SKM-1 treated with dmso at 0.1 percent for 144 hours (cell line): ENCODE data around the gene STARD10.

Experiments used
- DNase-seq: peaks from one replicate; lab custom pipeline; 2025; ENCODE audit not compliant: unreplicated experiment; lab: John Stamatoyannopoulos, UW

STARD10 gene

DNA sequence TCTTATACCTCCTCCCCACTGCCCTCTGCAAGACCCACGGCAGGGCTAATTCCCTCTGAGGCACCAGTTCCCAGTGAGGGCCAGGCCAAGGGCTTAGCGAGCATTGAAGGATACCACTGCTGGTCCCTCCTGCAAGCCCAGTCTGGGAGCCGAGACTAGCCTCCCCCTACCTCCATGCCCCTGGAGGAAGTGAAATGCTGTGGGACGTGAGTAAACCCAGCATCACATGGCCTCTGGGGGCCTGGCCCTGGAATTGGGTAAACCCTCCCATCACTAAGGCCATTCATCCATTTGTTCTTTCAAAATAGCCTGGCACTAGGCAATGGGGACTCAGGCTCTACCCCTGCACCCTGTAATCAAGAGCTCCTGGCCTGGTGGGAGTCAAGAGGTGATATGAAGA lies 66.3 kb downstream of the STARD10 start:
- DNase-seq, result no peak

DNA sequence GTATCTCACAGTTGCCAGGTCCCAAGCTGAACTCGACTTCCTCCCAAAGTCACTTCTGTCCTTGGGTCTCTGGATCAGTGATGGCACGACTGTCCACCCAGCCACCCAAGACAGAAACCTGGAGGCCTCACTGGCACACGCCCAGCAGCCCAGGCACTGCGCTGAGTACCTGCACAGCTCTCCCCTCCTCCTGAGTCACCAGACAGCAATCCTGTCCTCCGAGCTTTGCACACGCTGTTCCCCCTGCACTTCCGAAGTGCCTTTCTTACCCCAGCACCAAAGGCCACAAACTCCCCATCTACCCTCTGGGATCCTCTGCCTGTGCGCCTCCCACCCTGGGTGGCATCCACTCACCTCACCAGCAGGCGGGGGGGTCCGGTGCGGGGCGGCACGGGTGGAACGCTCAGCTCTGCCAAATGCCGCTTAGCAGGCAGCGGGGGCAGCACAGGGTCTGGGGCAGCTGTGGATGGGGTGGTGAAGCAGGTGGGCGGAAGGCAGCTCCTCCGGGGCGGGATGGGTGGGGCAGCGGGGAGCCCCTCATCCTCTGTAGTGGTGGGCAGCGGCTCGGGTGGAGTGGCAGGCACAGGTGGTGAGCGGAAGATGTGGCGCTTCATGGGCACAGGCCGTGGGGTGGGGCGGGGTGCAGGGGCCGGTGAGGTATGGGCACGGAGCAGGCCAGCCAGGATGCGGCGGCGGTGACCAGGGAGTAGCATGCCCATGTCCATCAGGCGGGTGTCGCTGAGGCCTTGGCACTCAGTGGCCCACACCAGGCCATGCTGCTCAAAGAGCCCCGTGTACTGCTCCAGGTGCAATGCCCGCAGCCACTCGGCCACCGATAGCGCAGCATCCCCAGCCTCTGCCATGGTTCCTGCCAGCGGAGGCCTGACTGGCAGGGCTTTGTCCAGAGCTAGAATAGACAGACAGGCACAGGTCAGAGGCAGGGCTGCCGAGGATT lies 67.3 kb downstream of the STARD10 start:
- DNase-seq, result no peak

GRCh38 chr11:72725724-72726028 lies 68.2 kb downstream of the STARD10 start:
- DNase-seq, result no peak

DNA sequence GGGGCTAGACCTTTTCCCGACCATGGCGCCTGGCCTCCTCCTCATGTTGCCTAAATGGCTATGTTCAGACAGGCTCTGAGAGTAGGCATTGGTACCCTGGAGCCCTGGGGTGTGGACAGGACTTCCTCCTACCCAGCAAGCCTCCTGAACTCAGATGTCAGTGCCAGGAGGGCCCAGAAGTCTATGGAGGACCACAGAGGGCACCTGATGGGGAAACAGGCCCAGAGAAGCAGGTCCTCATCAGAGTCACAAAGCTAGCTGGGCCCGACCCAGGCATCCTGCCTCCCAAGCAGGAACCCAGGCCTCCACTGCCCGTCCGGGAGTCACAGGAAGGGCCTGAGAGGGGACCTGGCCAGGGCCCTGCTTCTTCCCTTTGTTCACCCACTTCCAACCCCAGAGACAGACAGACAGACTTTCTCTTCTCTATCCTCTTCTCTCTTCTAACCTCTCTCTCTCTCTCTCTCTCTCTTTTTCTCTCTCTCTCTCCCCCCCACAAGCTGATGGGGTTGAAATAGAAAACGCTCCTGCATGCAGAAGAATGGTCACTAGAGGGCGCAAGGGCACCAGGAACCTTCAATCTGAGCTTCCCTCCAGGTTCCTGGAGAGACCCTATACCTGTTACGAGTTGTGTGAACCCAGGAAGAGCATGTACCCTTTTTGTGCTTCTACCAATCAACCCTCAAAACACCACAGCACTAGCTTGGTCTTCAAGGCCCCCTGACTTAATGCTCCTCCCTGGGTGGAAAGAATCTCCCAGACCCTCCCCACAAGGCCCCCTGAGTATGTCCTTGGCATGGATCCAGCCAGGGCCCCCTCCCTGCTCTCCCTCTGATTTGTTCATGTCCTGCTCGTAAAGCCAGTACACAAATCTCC lies 68.8 kb downstream of the STARD10 start:
- DNase-seq, result peak; percentile 76

DNA sequence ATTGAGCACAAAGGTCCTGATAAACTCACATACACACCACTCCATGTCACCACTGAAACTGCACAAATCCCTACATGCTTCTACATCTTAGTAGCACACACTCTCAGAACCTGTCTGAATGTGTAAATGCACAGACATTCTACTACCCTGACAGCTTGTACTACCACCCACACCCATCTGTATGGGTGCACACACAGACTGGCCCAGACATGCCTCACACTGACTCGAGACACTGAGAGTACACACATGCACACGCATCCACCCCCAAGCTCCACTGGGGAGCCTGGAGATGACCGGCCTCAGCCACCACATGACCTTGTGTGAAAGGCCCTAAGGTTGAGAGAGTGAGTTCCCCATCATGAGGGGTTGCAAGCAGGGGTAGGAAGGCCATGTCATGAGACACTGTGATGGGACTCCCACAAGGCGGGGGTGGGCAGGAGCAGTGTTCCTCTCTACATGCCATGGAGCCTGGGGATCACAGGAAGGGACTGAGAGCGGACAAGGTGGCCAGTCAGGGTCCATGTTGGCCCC lies 69.8 kb downstream of the STARD10 start:
- no peak for DNase-seq

GRCh38 chr11:72723508-72723907 lies 70.3 kb downstream of the STARD10 start:
- DNase-seq, result no peak

GRCh38 chr11:72722050-72722748 lies 71.6 kb downstream of the STARD10 start:
- peak; percentile 96 for DNase-seq

GRCh38 chr11:72721689-72722049 lies 72.2 kb downstream of the STARD10 start:
- DNase-seq, result no peak

DNA sequence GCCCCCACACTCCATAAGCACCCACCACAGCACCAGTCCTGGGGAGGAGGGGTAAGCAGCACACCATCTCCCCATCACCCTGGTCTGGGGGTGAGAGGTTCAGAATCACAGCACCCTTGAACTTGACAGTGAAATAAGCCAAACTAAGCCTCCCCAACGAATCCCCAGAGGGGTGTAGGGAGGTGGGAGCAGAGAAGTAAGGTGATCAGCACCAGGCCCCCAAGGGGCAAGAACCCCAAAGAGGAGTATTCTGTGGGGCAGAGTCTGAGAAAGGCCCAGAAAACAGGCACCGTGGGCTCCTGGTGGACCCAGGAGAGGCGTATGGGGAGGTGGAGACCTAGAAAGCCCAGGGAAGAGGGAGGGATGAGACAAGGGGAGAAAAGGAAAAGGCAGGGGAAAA lies 72.6 kb downstream of the STARD10 start:
- DNase-seq, result no peak

DNA sequence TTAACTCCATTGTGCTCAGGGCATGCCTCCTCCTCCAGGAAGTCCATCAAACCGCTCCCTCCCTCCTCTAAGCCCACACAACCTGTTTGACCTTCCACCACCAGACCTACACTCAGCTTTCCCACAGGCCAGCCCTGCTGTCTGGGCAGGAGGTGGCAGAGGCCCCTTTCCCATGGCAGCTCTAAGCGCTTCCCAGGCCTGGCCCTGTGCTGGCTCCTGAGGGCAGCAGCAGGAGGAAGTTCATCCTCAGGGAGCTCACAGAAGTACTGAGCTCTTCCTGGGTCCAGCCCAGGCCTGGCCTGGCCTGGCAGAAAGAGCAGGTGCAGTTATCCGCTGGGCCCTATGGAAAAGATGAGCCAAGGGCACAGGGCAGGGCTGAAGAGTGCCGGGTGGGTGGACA lies 73.1 kb downstream of the STARD10 start:
- no peak for DNase-seq

DNA sequence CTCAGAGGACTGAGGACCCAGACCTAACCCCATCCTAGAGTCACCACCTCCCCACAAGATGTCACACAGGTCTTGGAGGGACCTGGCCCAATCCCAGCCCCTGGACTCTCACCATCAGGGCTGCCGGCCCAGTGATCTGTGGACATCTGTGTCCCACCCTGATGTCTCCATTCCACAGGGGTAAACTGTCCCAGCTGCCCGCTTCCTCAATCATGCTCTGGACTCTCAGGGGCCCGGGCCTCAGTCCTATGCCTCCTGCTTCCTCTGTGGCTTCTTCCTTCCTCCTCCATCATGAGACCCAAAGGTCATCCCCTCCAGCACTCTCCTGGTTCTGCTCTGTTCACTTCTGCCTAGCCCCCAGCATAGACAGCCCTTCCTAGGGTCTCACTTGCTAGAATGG lies 73.8 kb downstream of the STARD10 start:
- DNase-seq, result peak; percentile 59

GRCh38 chr11:72719551-72719950 lies 74.3 kb downstream of the STARD10 start:
- DNase-seq, result no peak

DNA sequence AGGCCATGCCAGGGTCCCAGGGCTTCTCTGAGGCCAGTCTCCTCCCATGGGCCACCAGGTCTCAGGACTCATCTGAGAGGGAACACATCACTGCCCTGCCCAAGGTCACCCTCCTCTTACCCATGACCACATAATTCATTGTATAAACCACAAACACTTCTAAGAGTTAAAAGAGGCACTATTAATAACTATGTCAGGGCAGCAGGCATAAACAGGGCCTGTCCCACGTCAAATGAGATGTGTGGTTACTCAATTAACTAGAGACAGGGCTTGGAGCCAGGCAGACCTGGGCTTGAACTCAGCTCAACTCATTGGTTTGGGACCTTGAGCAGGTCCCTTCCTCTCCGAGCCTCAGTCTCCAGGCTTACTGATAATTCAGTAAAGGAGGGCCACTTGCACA lies 74.7 kb downstream of the STARD10 start:
- no peak for DNase-seq

- no peak for DNase-seq
These were observed 75.7 kb downstream of the STARD10 start for GRCh38 chr11:72718101-72718501.

- DNase-seq, result no peak
These were observed 76.9 kb downstream of the STARD10 start for GRCh38 chr11:72716788-72717435.

DNA sequence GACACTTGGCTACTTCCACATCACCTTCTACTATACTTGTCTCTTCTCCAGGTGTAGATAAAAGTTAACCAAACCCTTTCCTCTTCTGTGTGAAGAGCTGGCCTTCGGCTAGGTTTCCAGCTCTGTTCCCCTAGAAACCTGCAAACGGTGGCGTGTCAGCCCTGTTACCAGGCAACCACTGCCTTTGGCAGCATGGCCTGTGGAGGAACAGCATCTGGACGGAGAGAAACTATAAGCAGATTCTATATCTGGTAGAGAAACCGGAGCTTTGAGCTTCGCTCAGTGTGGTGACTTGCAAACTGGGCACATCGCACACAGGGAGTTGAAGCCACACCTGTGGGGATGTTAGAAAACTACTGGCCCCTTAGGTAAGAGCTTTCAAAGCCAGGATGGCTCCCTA lies 77.6 kb downstream of the STARD10 start:
- DNase-seq, result no peak

DNA sequence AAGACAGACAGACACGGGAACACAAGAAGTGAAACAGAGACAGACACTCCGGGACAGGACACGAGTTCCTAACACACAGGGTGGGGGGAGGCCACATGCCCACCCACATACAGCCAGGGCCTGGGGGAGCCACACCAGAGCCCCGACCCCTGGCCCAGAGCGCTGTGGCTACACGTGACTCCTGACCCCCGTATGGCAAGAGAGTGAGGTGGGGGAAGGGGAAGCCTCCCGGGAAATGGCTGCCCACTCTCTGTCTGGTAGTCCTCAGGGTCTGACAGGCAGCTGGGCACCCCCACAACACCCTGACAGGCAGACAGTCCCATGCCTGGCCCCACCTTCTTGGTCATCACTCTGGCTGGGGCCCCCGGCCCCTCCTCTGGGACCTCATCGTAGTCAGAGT lies 81.0 kb downstream of the STARD10 start:
- no peak for DNase-seq

DNA sequence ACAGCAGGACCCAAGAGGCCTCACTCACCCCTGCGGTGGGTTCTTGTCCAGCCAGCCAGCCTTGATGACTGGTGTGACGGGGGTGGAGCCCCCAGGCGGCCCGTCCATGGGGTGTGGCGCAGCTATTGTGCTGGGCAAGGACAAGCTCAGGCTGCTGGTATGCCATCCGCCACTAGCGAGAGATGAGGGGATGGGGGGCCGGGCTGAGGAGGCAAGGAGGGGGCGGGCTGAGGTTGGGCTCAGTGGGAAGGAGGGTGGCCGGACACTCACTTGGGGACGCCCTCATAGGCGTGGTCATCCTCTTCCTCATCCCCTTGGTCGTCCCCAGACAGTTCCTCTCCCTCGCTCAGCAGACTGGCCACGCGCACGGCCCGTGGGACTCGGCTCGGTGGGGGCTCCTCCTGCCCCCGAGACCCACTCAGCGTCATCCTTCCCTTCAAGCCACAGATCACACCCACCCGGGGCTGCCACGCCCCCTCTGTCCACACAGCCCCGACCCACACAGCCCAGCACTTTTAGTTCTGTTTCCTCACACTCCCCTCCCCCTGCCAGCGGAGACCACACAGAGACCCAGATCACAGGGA lies 81.6 kb downstream of the STARD10 start:
- no peak for DNase-seq

GRCh38 chr11:72711141-72711540 lies 82.7 kb downstream of the STARD10 start:
- DNase-seq, result no peak

- DNase-seq, result no peak
These were observed 83.6 kb downstream of the STARD10 start for GRCh38 chr11:72710278-72710677.
